Stimulated activated naive CD4-positive, alpha-beta T cell (primary cell): ENCODE data around the gene GNB1.
A peak's percentile ranks its signal among the peaks of the same experiment; 100 is the strongest.

Source experiments
- DNase-seq, 6 experiments: peaks; one replicate each; lab custom pipeline; 2025; lab: John Stamatoyannopoulos, UW

GNB1 gene

GRCh38 chr1:1826356-1827088 is 64.4 kb downstream of the GNB1 start:
- no peak for DNase-seq

DNA sequence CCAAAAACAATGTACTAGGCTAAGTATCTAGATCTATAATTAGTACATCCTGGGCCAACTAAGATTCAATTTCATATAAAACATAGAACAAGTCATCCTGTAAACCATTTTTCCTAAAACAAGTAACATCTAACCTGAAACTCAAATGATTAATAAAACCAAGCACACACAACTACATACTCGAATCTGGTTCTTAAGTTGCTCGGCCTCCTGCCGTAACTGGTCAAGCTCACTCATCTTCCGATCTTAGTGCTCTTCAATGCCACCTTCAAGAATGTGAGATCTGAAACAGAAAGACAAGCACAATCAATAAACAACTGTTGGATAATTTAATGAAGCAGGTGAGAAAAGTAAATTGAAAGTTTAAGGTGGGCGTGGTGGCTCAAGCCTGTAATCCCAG is 65.7 kb downstream of the GNB1 start:
- no peak for DNase-seq

DNA sequence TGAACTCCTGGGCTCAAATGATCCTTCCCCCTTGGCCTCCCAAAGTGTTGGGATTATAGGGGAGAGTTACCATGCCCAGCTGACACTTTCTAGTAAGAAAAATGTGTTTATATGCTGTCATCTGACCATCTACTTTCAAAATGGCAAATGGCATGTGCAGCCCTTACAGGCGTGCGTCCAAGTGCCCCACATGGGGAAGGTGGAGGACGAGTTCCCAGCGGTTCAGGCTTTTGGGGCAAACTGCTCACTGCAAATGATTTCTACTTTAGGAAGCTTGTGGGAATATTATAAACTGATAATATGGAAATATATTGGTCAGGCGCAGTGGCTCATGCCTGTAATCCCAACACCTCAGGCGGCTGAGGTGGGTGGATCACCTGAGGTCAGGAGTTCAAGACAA is 71.1 kb downstream of the GNB1 start:
- no peak for DNase-seq

- DNase-seq, result no peak
Measured at GRCh38 chr1:1817221-1817620, 73.7 kb downstream of the GNB1 start.

DNA sequence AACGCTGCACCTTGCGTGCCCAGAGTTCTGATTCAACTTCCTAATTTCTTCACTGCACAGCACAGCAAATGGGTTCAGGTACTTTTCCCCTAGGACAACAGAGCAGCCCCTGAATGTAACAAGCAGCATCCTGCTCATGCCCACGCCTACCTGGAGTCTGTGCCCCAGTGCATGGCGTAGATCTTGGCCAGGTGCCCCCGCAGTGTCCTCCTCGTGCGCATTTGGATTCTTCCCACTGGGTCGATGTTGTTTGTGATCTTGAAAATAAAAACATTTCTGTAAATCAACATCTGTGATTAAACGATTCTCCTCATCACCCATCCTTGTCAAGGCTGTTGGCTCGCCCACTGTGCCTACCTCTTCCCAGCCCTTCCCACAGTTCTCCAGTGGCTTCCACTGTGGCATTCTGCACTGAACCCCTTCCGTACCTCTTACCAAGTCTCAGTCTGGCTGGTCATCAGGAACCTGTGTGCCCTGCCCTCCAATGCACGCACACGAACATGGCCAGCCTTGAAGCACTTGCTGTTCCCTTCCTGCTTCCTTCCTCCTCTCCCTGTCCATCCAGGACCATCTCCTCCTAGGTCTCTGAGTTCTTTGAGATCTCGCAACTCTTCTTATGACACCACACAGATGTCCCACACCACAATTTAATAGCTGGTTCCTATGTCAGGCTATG is 75.1 kb downstream of the GNB1 start:
- no peak for DNase-seq

- DNase-seq, result no peak
Measured at GRCh38 chr1:1809489-1809888, 81.4 kb downstream of the GNB1 start.

DNA sequence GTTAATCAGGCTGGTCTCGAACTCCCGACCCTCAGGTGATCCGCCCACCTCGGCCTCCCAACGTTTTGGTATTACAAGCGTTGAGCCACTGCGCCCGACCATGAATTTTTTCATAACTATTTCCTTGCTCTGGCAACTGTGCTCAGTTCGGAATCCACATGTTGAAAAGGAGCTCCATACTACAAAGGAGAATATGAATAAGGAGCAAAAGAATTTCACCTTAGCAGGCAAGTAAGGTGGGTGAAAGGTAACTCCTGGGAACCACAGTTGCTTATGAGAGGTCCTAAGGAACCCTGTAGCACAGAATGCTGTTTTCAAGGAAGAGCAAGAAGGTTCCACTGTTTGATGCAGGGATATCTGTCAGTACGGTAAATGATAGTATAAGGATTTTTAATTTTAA is 82.7 kb downstream of the GNB1 start:
- no peak for DNase-seq

- no peak for DNase-seq
Measured at GRCh38 chr1:1806890-1807289, 84.0 kb downstream of the GNB1 start.

GRCh38 chr1:1804301-1804700 is 86.6 kb downstream of the GNB1 start:
- no peak for DNase-seq

DNA sequence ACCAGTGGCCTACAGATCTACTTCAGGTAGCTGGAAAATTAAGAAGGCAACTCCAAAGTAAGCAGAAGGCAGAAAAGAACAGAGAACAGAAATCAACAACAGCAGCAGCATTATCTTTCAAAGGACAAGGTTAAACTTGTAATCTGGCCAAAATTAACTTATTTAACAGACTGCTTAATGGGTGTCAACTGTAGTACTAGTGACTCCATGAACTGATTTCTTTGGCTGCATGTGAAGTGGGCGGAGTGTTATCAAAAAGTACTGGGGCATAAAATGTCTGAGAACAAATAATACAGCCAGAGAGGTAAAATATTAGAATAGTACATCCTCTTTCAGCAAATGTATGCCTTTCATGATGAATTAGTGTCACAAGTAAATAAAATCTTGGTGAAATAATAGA is 88.0 kb downstream of the GNB1 start:
- no peak for DNase-seq

DNA sequence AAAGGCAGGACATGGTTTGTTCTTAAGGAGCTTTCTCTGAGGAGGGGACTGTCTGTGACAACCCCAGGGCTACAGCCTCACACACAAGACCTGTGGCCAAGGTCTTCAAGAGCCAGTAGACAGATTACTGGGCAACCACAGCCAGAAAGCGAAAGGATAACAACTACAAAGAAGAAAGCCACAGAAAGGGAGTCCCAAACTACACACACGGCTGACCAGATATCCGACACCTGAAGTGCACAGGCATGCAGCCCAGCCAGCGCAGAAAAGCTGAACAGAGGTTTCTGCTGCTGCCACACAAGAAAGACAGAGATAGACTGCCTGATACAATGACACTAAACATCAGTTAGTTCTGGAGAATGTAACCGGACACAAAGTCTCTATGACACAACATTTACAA is 91.2 kb downstream of the GNB1 start:
- no peak for DNase-seq

DNA sequence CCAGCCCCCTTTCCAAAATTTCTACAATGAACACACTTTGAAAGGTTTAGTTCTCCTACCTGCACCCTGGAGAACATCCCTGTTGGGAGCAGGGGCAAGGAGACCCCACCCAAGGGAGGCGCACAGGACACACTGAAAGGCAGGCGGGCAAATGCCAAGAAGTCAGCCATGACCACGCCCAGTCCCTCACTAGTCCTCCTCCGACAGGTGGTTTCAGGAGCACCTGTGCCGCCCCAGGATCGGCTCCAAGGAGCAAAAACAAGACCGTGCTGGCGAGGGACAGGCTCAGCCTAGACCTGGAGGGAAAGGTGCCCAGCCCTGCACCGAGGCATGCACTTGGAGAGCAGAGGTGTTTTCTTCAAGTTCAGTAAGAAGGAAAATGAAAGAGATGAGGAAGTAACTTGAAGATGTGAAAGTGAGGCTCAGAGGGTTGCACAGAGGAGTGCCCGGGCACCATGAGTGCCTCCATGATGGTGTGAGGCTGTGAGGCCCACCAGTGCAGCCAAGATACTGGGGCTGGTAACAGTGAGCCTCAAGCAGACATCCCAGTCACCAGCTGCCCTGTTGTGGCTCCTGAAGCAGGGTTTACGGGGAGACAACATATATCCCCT is 93.1 kb downstream of the GNB1 start:
- DNase-seq, result no peak

DNA sequence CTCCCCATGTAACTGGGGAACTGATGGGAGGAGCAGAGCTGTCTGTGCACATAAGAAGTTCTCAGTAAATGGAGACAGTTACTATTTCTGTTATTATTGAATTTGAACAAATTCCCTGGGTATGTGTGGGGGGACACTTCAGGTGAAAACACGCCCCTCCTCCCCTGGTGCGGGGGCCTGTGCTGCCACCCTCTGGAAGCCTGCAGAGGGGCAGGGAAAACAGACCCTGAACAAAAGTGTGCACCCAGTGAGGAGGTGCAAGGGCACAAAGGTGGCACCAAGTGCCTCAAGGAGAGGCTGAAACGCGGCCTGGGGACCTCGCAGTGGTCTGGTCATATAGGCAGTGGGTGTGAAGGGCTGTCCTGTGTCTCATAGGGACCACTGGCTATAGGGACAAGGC is 94.4 kb downstream of the GNB1 start:
- peak in 3 of 6 experiments; percentile 11 to 25 (median 16) for DNase-seq

- no peak for DNase-seq
Measured at GRCh38 chr1:1794999-1795398, 95.9 kb downstream of the GNB1 start.

- DNase-seq, result no peak
Measured at GRCh38 chr1:1793481-1794244, 97.2 kb downstream of the GNB1 start.

- no peak for DNase-seq
Measured at GRCh38 chr1:1788646-1789431, 102.0 kb downstream of the GNB1 start.

GRCh38 chr1:1788136-1788535 is 102.8 kb downstream of the GNB1 start:
- DNase-seq, result no peak

DNA sequence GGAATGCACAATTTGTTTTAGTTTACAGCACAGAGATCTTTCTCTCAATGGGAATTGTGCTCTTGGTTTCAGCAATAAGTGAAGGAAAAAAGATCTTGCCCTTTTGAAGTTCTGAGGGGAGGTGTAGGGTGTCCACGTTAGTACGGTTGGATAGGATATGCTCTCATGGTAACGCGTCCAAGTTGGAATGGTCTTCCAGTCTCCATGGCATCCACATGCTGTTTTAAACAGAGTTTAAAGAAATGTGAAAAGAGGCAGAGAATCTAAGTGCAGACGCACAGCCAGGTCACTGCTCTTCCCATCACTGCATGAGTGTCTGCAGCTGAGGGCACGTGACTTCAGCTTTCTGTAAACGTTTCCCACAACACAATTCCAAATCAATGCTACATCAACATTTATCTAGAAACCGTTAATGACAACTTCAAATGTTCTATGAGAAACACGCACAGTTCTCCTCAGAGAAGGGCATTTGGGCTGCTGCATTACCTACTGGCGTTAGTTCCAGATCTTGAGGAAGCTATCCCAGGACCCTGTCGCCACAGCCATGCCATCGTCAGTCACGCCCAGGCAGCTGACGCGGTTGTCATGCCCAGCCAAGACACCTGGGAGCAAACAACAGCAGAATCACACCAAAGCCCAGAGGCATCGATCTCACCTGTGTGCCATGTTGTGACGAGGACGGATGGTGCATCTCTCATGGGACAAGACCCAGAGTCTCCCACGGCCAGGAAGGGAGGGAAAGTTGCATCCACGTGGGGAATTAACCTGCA is 103.9 kb downstream of the GNB1 start:
- DNase-seq, result no peak

- no peak for DNase-seq
Measured at GRCh38 chr1:1785666-1786065, 105.2 kb downstream of the GNB1 start.

DNA sequence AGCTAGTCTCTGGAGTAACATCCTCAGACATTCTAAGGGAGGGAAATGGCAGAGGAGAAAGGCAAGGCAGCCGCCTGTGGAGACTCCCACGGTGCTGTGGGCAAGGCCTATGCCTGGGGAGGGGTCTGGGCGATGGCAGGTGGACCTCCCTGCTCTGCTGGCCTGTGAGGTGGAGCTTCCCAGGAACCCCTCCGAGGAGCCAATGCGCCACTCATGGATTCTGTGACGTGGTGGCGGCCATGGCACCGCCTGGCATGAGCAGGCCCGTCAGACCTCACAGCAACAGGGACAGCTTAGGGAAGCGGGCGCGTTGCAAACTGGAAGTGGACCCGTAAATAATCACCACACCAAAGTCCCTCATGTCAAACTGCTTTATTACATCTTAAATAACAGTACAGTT is 106.0 kb downstream of the GNB1 start:
- DNase-seq, result no peak

- DNase-seq, result no peak
Measured at GRCh38 chr1:1783320-1783719, 107.6 kb downstream of the GNB1 start.
